GM10266 (cell line): ENCODE data around the gene DCC.

Experiments
- DNase-seq: peaks from one replicate; pipeline ENCODE4 v3.0.0; 2012; ENCODE audit errors: extremely low spot score
- CTCF ChIP-seq: IDR thresholded peaks from 2 replicates; pipeline ENCODE4 v1.5.1; 2012; ENCODE audit warnings: mild to moderate bottlenecking, low read depth; ENCODE audit not compliant: control insufficient read depth, insufficient read depth; ENCODE audit errors: missing control alignments

The DCC gene

GRCh38 chr18:53191634-53192033 lies 851.6 kb downstream of the DCC start:
- no peak for TF ChIP-seq CTCF
- DNase-seq, result no peak

GRCh38 chr18:53193870-53194269 lies 853.9 kb downstream of the DCC start:
- TF ChIP-seq CTCF, result no peak
- DNase-seq, result no peak

- DNase-seq, result no peak
- TF ChIP-seq CTCF, result no peak
Measured at GRCh38 chr18:53219853-53220252, 879.9 kb downstream of the DCC start.

- no peak for DNase-seq
- no peak for TF ChIP-seq CTCF
Measured at GRCh38 chr18:53224128-53224778, 884.3 kb downstream of the DCC start.

- DNase-seq, result no peak
- TF ChIP-seq CTCF, result no peak
Measured at GRCh38 chr18:53225567-53226325, 885.7 kb downstream of the DCC start.

- no peak for TF ChIP-seq CTCF
- no peak for DNase-seq
Measured at GRCh38 chr18:53234610-53235009, 894.6 kb downstream of the DCC start.

GRCh38 chr18:53241161-53241560 lies 901.2 kb downstream of the DCC start:
- no peak for TF ChIP-seq CTCF
- no peak for DNase-seq
